CD4-positive, alpha-beta T cell treated with Interferon gamma for 1 hour (primary cell): ENCODE data around the gene SLC25A47.
"Not testable (repeated sequence)": the region's sequence is repeated elsewhere in the genome, so short reads cannot be mapped to it uniquely, and the experiment has no call there.

Experiments used
- DNase-seq: peaks from one replicate; pipeline ENCODE4 v3.0.0-alpha.2; 2020

SLC25A47 gene

DNA sequence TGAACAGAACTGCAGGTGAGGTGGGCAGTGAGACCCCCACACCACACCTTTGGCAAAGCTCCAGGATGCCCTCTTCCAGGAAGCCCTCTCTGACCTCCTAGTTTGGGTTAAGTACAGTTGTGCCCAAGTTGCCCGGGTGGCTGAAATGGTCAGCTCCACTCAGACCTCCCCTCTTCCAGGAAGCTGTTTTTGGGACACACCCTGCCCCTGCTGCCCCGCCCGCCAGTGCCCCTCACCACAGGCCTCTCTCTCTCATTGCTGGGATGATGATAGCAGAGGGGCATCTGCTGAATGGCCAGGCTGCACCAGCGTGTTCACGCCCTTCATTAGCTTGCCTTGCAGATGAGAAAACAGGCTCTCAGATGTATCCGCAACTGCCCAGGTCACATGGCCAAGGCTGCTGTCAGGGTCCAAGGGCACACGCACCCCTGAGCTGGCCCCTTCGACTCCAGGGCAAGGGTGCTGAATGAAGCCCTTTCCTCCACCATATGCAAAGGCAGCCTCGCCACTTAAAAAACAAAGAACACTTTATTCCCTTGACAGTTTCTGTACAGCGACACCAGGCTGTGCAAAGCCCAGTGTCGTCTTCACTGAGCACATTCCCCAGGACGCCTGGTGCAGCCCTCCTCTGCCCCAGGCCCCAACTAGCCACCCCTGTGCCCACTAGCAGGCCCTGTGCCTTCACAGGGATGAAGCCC is 32.4 kb upstream of the SLC25A47 start:
- no peak for DNase-seq

DNA sequence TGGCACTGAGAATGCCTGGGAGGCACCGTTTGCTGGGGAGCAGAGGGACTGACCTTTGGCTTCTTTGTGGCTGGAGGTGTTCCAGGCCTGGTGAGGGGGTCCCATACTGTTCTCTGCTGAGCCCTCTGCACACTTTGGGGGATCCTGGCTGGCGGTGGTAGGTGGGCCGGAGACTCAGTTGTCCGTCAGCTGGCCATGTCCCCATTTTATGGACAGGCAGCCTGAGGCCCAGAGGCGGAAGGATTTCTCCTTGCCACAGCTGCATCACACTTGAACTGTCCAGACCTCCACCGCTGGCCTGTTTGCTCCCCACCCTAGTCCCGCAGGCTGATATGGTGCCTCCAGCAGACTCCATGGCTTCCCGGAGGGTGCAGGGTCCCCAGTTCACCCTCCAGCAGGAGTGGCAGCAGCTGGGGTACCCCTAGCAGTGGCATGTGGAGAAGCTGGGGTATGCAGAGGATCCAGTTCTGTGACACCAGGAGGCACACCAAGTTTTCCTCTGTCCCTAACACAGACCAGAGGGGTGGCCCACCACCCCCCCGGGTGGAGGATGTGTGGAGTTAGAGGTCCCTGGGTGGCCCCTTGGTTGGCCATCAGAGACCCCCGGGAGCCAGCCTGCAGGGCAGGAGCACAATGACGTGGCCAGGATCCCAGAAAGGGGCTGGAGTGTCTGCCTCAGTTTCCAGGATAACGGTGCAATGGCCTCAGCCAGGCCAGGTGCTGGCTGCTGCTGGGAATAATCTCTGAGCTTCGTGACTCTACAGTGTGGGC is 31.6 kb upstream of the SLC25A47 start:
- no peak for DNase-seq

DNA sequence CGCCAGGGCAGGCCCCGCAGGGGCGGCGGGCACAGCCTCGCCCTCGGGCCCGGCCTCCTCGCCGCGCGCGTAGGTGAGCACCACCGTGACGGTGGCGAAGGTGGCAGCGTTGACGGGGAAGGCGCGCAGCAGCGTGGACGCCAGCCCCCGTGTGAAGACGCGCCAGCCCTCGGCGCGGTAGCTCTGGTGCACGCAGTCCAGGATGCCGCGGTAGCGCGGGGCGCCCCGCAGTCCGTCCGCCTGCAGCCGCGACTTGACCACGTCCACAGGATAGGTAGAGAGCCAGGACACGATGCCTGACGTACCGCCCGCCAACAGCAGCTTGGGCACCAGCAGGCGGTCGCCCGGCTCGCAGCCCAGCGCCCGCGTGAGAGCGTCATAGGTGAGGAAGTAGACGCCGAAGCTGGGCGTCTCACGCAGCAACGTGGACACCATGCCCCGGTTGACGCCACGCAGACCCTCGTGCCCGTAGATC is 30.8 kb upstream of the SLC25A47 start:
- DNase-seq: no peak

DNA sequence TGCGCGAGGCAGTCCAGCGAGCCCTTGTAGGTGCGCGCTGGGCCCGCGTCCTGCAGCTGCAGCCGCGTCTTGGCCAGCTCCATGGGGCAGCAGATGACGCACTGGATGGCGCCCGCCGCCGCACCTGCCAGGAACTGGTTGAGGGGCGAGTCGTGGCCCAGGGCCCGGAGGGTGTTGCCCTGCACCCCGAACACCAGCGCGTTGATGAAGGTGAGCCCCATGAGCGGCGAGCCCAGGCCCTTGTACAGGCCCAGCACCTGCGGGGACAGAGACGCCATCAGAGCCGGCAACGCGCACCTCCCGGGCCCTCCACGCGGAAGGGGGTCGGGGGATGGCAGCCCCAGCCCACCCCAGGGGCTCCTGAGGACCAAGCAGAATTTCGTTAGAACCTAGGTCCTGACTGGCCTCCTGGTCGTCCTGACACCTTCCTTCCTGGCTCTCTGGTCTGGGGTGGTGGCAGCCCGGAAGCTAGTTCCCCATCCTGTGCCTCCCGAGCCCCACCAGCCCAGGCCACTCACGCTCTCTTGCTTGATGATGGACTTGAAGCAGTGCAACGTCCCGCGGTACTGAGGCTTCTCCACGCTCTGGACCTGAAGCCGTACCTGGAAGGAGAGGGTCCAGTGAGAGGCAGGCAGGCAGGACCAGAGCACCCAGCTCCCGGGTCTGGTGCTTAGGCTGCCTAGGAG is 30.2 kb upstream of the SLC25A47 start:
- no peak for DNase-seq

GRCh38 chr14:100293497-100294212 is 29.5 kb upstream of the SLC25A47 start:
- no peak for DNase-seq

GRCh38 chr14:100294213-100294962 is 28.8 kb upstream of the SLC25A47 start:
- no peak for DNase-seq

DNA sequence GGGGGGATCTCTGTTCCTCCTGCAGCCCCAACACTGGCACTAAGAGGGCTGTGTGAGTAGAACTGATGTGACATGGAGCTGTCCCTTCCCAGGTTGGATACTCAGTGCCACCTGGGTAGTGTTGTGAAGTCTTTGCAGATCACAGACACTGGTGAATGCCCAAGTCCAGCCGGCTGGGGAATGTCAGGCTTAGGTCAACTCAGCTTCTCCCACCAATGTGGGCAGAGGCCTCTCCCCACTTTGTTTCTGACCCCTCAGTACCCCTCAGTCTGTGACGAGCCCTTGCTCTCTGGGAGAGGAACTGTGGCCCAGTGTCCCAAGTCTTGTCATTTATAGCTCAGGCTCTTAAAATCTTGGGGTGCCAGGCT is 28.2 kb upstream of the SLC25A47 start:
- no peak for DNase-seq

- no peak for DNase-seq
These were observed 27.6 kb upstream of the SLC25A47 start for GRCh38 chr14:100295376-100296105.

- DNase-seq: peak; percentile 19
These were observed 27.0 kb upstream of the SLC25A47 start for GRCh38 chr14:100296106-100296651.

GRCh38 chr14:100296729-100297128 is 26.4 kb upstream of the SLC25A47 start:
- DNase-seq: not testable (repeated sequence)

DNA sequence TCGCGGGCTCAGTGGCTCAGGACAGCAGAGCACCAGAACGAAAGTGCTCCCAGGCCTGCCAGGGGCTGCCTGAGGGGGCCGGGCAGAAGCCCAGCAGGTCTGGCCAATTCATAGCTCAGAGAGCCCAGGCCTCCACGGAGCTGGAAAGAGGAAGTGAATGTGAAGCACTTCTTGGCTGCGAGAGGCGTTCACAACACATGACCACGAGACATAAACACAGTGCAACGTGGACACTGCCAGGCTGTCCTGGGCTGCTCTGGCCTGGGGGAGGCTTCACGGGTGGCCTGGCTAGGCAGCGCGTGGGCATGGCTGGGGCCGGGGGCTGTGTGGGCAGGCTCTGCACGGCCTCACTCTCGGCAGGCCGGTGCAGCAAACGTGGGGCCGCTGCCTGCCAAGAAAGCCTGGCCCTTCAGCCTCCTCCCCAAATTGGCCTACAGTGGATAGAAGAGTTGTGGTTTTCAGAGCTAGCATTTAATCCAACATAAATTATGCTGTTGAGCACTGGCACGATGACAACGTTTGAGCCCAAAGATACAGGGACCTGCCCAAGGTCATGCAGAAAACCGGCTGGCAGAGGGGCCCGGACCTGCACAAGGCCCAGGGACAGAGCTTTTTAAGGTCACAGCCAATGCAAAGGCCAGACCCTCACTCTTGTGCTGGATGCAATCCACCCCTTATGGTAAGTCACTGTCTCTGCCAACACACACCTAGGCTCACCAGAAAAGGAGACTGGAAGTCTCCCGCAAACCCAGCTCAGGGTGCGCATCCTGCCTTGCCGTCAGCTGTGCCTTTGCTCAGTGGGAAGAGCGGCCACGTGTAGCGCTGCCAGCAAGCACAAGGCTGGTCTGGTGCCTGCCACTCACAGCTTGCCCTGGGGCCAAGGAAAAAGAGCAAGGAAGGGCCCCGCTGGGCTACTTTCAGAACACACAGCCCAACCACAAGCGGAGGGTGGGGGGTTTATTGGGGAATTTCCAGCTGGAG is 25.5 kb upstream of the SLC25A47 start:
- DNase-seq: peak; percentile 61

DNA sequence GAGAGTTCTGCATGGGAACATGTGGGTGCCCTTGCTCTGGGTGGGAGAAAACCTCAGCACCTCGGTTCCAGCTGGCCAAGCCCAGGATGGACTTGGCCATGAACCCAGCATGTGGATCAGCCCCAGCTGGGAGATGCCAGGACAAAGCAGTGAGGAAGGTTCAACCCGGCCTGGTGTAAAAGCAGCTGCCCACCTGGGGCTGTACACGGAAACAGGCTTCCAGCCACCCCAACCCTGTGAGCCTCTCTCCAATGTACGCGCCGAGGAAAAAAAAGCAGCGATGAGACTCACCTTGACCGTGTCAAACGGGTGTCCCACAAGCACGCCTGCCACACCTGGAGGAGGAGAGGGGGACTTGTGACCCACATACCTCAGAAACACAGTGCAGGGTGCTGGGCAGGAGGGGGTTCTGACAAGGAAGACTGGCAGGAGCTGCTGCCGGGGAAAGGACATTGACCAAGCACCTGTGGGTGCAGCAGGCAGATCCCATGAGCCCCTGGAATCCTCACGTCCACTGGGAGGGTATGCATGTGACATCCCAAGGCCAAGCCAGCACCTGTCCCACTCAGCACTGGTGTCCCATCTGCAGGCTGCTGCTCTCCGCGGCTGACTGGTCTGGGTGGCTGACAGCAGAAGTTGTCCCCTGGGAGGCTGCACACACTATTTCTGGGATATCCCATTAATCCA is 24.4 kb upstream of the SLC25A47 start:
- DNase-seq: no peak

GRCh38 chr14:100299238-100299560 is 23.9 kb upstream of the SLC25A47 start:
- DNase-seq: no peak

- DNase-seq: no peak
These were observed 20.5 kb upstream of the SLC25A47 start for GRCh38 chr14:100302616-100303015.

DNA sequence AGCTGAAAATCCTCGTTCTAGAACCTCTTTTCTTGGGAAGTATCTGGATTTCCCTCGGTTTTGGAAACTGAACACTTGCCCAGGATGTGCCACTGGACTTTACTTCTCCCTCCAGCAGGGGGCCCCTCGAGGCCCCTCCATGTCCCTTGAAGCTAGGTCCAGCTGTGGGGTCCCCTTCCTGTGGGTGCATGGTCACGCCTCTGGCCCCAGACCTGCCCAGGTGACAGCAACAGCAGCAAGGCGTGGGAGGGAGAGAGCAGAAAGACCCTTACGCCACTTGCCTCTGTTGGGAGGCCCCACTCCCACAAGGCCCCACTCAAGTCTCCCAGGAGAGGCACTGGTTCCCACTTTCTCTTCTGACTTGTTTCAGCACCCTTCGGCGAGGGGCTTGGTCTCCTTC is 20.0 kb upstream of the SLC25A47 start:
- no peak for DNase-seq

GRCh38 chr14:100303925-100304324 is 19.2 kb upstream of the SLC25A47 start:
- no peak for DNase-seq

- no peak for DNase-seq
These were observed 18.3 kb upstream of the SLC25A47 start for GRCh38 chr14:100304825-100305323.

GRCh38 chr14:100305324-100306100 is 17.6 kb upstream of the SLC25A47 start:
- DNase-seq: no peak
